M059J (cell line): ENCODE results near the gene ADGRV1. TPM values are rescaled to one million over a fixed set of nuclear protein-coding genes. Genes with fewer than 3 reads are reported as not detected.
"Not testable (repeated sequence)": the region's sequence is repeated elsewhere in the genome, so short reads cannot be mapped to it uniquely, and the experiment has no call there.

Source experiments
- DNase-seq: peaks from one replicate; pipeline ENCODE4 v3.0.0-alpha.2; 2012; ENCODE audit warnings: low read depth
- total RNA-seq: library from RNA; depleted of rRNA; stranded (reverse); fragments of >200 nt; shearing (Covaris generic); gene quantifications from 2 replicates; pipeline ENCODE4 v1.2.3, GENCODE V29; 2014

Gene ADGRV1
- total RNA-seq, 1 experiment from 2014 or later = 0.47 TPM

DNA sequence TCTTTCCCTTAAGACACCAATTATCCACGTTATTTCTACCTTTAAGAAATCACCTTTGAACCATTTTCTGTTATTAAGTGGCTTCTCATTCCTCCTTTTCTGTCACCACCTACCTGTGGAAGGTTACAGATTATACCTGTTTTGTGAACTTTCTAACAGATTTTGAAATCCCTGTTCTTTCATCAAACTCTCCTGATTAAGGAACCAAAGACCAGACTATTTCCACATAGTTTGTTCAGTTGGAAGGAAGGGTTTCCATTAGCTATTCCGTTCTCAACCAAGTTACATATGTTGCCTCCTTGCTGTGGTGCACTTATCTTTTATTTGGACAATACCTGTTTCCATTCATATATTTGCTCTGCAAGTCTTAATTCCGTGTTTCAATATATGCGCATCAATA is 343.6 kb downstream of the ADGRV1 start:
- no peak for DNase-seq

DNA sequence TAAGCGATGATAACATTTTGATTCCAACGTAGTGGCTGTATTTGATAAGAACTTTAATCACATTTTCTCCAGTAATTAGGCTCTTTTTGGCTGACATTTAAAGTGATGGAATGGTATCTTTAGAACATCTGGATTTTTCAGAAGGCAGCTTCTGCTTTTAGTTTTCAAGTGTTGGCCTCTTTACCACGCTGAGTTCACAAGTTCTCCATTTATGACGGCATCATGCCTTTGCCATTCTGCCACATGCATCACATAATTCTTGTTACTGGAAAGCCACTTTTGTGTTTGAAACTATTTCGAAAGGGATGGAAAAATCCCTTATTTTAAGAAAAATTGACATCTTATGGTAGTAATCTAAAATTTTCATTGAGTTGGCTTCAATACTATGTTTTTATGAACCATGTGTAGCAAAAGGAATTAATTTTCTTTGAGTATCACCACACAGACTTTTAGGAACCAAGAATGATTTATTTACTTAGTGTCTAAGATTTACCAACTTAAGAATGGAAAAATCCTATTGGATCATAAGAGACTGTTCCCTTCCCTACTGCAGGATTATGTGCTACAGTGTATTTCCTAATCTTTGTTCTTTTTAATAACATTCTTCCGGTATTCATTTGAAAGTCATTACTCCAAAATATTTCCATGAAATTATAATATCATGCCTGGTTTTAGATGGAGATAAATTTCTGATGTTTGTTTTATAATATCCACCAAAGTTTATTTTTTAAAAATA is 344.2 kb downstream of the ADGRV1 start:
- DNase-seq = no peak

DNA sequence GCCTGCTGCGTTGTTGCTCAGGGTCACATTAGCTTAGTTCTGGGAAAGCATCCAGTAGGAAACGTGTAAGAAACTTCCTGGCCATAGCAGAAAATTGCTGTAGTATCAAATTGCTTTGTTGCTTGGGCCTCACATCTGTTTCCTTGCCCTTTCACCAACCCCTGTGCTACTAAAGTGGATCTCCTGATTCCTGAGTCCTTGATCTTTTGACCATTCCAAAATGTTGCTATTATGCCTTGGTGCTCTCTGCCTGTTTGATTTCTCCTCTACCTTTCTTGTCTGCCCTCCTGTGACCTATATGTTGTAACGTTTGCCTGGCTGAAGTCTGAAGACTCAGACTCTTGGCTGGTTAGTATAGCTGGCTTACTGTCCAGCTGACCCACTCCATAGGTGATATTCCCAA is 350.5 kb downstream of the ADGRV1 start:
- peak; percentile 55 for DNase-seq

- peak; percentile 72 for DNase-seq
Observed at GRCh38 chr5:90909940-90910339, 351.3 kb downstream of the ADGRV1 start.

DNA sequence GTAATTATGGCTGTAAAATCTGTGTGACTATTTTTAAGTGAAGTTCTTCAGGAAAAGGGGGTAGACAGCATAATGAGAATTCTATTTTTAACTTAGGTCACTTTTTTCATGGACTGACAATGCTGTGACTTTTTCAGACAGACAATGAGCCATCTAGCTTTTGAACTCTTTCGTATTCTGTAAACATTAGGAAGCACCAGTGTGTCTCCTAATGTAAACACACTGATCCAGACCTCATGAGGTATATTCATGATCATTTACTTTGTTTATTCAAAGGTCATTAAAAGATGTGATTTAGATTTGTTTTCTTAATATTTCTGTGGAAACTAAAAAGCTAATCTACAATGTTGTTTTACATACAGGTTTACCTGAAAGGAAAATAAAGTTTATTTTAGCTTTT is 352.6 kb downstream of the ADGRV1 start:
- peak; percentile 12 for DNase-seq

- no peak for DNase-seq
Observed at GRCh38 chr5:90912476-90912875, 353.9 kb downstream of the ADGRV1 start.

DNA sequence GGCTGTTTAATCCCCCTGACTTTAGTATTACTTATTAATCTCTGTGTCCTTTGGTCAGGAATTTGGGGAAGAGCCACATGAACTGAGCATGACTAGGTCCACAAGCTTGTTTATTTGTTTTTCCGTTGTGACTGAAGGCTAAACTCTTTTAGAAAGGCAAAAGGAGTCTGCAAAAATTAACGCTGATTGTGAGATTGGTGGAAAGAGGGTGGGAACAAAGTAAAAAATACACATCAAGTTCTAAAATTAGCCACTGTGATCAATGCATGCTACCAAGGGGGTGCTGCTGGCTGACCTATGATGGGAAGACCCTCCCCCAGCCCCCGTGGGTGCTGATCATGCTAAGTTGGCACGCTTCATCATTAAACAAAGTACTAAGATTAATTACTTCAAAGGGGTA is 356.8 kb downstream of the ADGRV1 start:
- no peak for DNase-seq

DNA sequence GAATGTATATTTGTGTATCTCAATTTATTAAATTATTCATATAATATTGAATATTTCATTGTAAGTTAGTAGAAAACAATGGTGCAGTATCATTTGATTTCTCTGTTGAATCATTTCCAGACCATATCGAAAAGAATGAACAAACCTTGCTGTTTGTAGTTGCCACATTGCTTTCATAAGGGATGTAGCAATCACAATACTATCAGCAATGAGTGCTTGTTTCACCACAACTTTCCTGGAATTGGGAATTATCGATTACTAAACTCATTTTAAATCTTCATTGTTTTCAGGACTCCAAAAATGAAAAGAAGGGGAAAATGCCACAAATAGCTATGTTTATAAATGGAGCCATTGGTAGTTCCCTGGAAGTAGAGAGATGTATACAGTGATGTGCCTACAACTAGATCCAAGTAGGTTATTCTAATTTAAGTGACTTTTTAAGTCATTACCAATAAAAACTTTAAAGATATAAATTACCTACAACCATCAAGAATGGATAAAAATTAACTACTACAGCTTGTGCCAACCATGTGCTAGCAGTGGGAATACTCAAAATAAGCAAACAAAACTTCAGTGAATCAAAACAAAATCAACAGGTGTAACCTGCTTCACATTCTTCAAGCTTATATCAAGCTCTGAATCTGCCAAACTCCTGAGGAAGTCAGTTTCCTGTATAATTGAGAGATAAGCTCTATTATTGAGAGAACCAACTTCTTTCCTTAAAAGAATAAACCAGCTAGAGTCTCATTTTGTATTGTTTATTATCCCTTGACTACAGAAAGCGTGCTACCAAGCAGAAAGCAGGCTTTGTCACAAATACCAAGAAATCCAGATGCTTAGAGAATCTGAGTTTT is 358.6 kb downstream of the ADGRV1 start:
- DNase-seq = no peak

DNA sequence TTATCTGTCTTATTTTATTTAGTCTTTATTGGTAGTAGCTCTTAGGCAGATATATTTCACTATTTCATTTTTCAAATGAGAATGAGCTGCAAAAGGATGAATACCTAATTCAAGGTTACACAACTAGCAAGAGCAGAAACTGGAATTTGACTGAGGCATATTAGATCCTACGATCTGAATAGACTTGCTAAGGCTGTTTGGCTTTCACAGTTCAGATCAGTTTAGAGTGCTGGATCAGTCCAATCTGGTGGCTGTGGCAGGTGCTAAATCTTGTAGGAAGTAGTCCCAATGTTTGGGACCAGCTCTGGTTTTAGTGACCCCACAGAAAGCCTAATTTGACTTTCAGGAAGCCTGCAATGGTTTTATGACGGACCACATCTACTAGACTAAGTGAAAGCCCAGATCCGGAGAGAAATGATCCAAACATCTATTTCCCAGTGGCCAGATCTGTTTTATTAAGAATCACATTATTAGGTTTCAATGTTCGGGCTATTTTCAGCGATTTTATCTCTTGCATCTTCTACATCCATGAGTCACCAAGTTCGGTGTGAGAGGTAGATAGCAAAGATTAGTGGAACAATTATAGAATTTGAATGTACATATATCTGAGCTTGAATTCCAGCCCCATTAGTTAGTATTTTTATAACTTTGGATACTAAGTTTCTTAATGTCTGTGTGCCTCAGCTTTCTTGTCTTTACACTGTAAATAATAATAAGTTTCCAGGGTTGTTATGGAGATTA is 359.5 kb downstream of the ADGRV1 start:
- DNase-seq = no peak

- DNase-seq = no peak
Observed at GRCh38 chr5:90921418-90921973, 362.9 kb downstream of the ADGRV1 start.

- DNase-seq = not testable (repeated sequence)
Observed at GRCh38 chr5:90924222-90924621, 365.6 kb downstream of the ADGRV1 start.

- not testable (repeated sequence) for DNase-seq
Observed at GRCh38 chr5:90929013-90929839, 370.6 kb downstream of the ADGRV1 start.

GRCh38 chr5:90930062-90930461 is 371.5 kb downstream of the ADGRV1 start:
- no peak for DNase-seq

GRCh38 chr5:90930756-90931431 is 372.3 kb downstream of the ADGRV1 start:
- no peak for DNase-seq

GRCh38 chr5:90932052-90932699 is 373.6 kb downstream of the ADGRV1 start:
- DNase-seq = peak; percentile 78

DNA sequence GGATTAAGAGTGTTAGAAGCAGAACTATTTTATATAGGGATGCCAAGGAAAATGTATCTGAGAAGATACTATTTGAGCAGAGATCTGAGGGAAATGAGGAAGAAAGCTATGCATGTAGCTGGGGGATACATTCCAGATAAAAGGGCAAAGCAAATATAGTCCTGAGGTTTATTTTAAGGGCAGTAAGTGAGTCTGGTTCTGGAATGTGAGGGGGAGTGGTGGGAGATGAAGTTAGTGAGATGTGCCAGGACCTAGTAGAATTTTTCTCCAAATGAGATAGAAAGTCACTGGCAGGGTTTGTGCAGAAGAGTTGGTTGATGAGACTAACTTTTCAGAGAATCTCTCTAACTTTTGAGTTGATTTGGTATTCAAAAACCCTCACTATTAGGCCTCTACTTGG is 374.7 kb downstream of the ADGRV1 start:
- no peak for DNase-seq

DNA sequence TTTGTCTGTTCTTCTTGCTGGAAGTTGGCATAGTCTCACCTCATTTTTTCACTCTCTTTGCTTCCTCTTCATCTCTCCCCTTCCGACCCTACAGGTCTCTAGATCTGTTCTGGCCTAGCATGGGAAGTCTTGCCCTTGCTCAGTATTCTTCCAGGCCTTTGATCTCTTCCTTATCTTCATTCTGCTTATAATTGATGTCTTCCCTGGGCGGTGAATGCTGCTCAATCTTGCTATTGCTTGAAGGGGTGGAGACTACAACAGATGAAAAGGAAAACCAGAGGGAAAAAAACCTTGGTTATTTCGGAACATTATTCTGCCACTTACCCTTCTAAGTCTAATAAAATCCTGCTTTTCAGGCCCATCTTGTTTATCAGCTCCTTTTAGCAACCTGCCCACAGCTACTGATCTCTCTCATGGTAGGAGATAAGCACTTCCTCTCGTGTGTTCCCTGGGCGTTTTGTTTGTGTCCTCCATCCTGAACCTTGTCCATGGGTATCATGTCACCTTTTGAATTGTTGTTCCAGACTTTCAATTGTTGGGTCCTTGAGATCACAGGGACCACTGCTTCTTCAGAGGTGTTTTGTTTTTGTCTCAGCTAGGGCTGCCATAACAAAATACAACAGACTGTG is 375.6 kb downstream of the ADGRV1 start:
- no peak for DNase-seq

DNA sequence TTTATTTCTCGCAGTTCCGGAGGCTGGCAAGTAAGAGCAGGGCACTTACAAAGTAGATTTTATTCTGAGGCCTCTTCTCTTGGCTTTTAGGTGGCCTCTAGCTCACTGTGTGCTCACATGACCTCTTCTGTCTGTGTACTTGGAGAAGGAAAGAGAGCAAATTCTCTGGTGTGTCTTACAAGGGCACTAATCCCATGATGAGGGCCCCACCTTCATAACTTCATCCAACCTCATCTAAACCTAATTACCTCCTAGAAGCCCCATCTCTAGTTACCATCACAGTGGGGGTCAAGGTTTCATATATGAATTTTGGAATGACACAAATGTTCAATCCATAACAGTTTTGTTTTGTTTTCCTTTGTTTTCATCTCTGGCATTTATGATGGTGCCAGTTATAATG is 376.1 kb downstream of the ADGRV1 start:
- no peak for DNase-seq

DNA sequence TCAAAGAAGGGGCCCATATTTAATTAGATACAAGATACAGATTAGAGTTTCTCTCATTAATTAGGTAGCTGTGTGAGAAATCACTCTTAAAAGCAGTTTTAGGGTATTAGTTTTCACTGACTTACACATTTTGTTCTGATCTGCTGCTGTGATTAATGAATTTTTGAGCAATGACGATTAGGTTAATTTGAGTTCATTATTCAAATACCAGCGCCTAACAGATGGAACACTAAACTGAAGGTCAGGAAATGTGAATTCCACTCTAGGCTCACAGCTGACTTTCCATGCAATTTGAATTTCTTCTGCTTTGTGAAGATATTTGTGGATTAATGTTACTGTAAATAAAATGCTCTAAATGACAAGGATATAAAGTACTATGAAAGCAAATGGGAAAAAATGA is 380.6 kb downstream of the ADGRV1 start:
- peak; percentile 32 for DNase-seq
